Measurements from ENCODE around the gene KREMEN1. TPM values are rescaled to one million over a fixed set of nuclear protein-coding genes. Genes with fewer than 3 reads are reported as not detected.

Gene KREMEN1
- total RNA-seq, 4 donors from 2014 or later = 11.1 to 23.8 (median 13.9) TPM

DNA sequence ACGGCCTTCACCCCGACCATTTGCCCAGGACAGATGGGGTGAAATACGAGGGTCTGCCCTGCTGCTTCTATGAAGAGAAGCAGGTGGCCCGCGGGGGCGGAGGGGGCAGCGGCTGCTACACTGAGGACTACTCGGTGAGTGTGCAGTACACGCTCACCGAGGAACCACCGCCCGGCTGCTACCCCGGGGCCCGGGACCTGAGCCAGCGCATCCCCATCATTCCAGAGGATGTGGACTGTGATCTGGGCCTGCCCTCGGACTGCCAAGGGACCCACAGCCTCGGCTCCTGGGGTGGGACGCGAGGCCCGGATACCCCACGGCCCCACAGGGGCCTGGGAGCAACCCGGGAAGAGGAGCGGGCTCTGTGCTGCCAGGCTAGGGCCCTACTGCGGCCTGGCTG, 22.4 kb upstream of the KREMEN1 start:
- DNase-seq (ENCODE audit: low spot score) = no peak
- no peak for TF ChIP-seq CTCF (IDR thresholded peaks at IDR 0.05)
- no peak for ATAC-seq (ENCODE audit: low FRiP score)

GRCh38 chr22:29053048-29053702, 19.7 kb upstream of the KREMEN1 start:
- ATAC-seq (ENCODE audit: low FRiP score) (no peak), DNase-seq (ENCODE audit: low spot score) (no peak)
- TF ChIP-seq CTCF (IDR thresholded peaks at IDR 0.05) = no peak

DNA sequence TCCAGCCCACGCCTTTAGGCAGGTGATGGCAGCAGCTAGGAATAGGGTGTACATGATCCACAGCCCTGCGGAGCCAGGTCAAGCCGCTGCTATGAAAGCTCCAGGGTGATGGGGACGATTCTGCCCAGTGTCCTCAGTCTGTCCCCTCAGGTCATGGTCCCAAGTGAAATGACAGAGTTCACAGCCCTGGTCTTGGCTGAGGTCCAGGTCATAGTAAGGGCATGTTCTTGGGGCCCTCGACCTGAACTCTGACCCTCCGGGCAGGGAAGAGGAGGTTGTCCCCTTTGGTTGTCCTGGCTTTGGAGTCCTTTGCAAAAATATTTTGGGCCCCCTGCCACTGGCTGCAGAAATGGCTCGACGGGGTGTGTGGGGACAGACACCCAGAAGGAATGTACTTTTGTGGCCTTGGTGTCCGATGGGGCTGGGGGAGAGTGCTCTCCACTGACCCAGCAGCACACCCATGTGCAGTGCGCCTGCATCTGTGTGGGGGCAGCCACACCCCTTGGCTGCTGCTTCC, 18.5 kb upstream of the KREMEN1 start:
- ATAC-seq (ENCODE audit: low FRiP score) = no peak
- TF ChIP-seq CTCF (IDR thresholded peaks at IDR 0.05) = no peak
- DNase-seq (ENCODE audit: low spot score) = no peak

GRCh38 chr22:29055192-29055830, 17.5 kb upstream of the KREMEN1 start:
- no peak for TF ChIP-seq CTCF (IDR thresholded peaks at IDR 0.05)
- ATAC-seq (ENCODE audit: low FRiP score) (no peak), DNase-seq (ENCODE audit: low spot score) (no peak)

GRCh38 chr22:29056472-29056871, 16.4 kb upstream of the KREMEN1 start:
- ATAC-seq (ENCODE audit: low FRiP score) (no peak), DNase-seq (ENCODE audit: low spot score) (no peak)
- TF ChIP-seq CTCF (IDR thresholded peaks at IDR 0.05) = no peak

GRCh38 chr22:29060251-29060869, 12.5 kb upstream of the KREMEN1 start:
- DNase-seq (ENCODE audit: low spot score) (no peak), ATAC-seq (ENCODE audit: low FRiP score) (no peak)
- TF ChIP-seq CTCF (IDR thresholded peaks at IDR 0.05) = no peak

Measured in omental fat pad (tissue), 4 donors.